HepG2 (cell line): Measurements from ENCODE around the gene DDO. TPM values are rescaled to one million over a fixed set of nuclear protein-coding genes. Genes with fewer than 3 reads are reported as not detected.

ENCODE experiments used
- ATAC-seq: fragments of 200-7000 bp; cut with Tn5 transposase; 3 replicates; pipeline ENCODE4 v1.9.1; 2020; ENCODE audit warnings: mild to moderate bottlenecking, moderate library complexity
- BruUV-seq: library from RNA; stranded (reverse); fragments of 400-500 nt; replicated peaks from 2 replicates; lab custom pipeline; 2021; lab: Mats Ljungman, UMichigan
- CTCF ChIA-PET: fragments of 300-600 bp; formaldehyde crosslinking; extraction: SDS; loops from one replicate; lab custom pipeline; 2021; ENCODE audit warnings: low total read pairs, inconsistent platforms, low intra/inter-chr PET ratio; lab: Yijun Ruan, JAX
- POLR2A ChIA-PET: fragments of 350-600 bp; sonication (Branson Sonifier 250); formaldehyde crosslinking; loops from one replicate; lab custom pipeline; 2020; ENCODE audit warnings: antibody characterized with exemption, inconsistent platforms; lab: Yijun Ruan, JAX
- DNase-seq: peaks from one replicate; pipeline ENCODE4 v3.0.0-alpha.2; 2015; ENCODE audit warnings: low spot score
- FAIRE-seq: peaks from 3 replicates; lab custom pipeline; 2011; peaks lifted over from hg19 to GRCh38; lab: Jason Lieb, UNC
- H2AFZ ChIP-seq: one replicate; pipeline ENCODE4 v1.6.1; 2011; ENCODE audit warnings: low read length, inconsistent platforms
- H3K27ac ChIP-seq: fragments of 300-600 bp; 3 replicates; pipeline ENCODE4 v1.8.0; 2011; ENCODE audit warnings: mixed run types, mild to moderate bottlenecking, mixed read lengths, low read length, inconsistent platforms; ENCODE audit not compliant: insufficient read depth; ENCODE audit errors: extremely low read length
- H3K27me3 ChIP-seq, 2 experiments: fragments of 200-600 bp in 1 of 2; 2 replicates in 1 of 2; 3 replicates in 1 of 2; pipeline versions ENCODE4 v1.6.0 to v1.8.0; 2011; ENCODE audit warnings: low read length in 2 of 2, mild to moderate bottlenecking in 2 of 2, moderate library complexity in 2 of 2, inconsistent platforms in 1 of 2; ENCODE audit not compliant: insufficient read depth in 2 of 2, control insufficient read depth in 1 of 2
- H3K36me3 ChIP-seq, 2 experiments: fragments of 200-600 bp in 1 of 2; replicated peaks in 1 of 2; 2 replicates in 1 of 2; 3 replicates in 1 of 2; pipeline versions ENCODE4 v1.5.1 to v1.8.0; 2011; ENCODE audit warnings: low read length in 2 of 2, inconsistent platforms in 1 of 2; ENCODE audit not compliant: insufficient read depth in 2 of 2, control insufficient read depth in 1 of 2
- H3K4me1 ChIP-seq: 2 replicates; pipeline ENCODE4 v1.5.1; 2012; ENCODE audit warnings: low read length, inconsistent platforms; ENCODE audit not compliant: insufficient read depth
- H3K4me2 ChIP-seq: 2 replicates; pipeline ENCODE4 v1.6.0; 2011; ENCODE audit warnings: low read depth, low read length, inconsistent platforms
- H3K4me3 ChIP-seq, 3 experiments: fragments of 200-600 bp in 1 of 3; sonication (generic), shearing (Covaris generic) in 1 of 3; replicated peaks in 1 of 3; 2 replicates each; pipeline ENCODE4 v1.5.1; 2011 to 2016; ENCODE audit warnings: low read length in 3 of 3, inconsistent platforms in 2 of 3, low read depth in 2 of 3, mild to moderate bottlenecking in 2 of 3, control low read depth in 1 of 3, mixed read lengths in 1 of 3; ENCODE audit not compliant: insufficient read depth in 1 of 3
- H3K79me2 ChIP-seq: one replicate; pipeline ENCODE4 v1.6.1; 2011; ENCODE audit warnings: low read length, inconsistent platforms; ENCODE audit not compliant: insufficient read depth
- H3K9ac ChIP-seq: 2 replicates; pipeline ENCODE4 v1.6.0; 2011; ENCODE audit warnings: mild to moderate bottlenecking, low read depth, low read length, inconsistent platforms; ENCODE audit not compliant: insufficient read depth
- H3K9me3 ChIP-seq: 2 replicates; pipeline ENCODE4 v1.5.1; 2012; ENCODE audit warnings: mild to moderate bottlenecking, low read length
- H4K20me1 ChIP-seq: 2 replicates; pipeline ENCODE4 v1.6.0; 2011; ENCODE audit warnings: inconsistent platforms, mild to moderate bottlenecking, low read length, moderate library complexity; ENCODE audit not compliant: insufficient read depth
- GPN1 ChIP-seq: sonication (generic); formaldehyde crosslinking; IDR thresholded peaks from 2 replicates; pipeline ENCODE4 v1.5.1; 2020; ENCODE audit warnings: missing genetic modification reagents, borderline replicate concordance
- MLXIP ChIP-seq: sonication (generic); formaldehyde crosslinking; IDR thresholded peaks from 2 replicates; pipeline ENCODE4 v1.9.0; 2021; ENCODE audit warnings: missing genetic modification reagents, borderline replicate concordance
- ZNF180 ChIP-seq: sonication (generic); formaldehyde crosslinking; IDR thresholded peaks from 2 replicates; pipeline ENCODE4 v1.4.0; 2020; ENCODE audit warnings: low read depth, missing genetic modification reagents, borderline replicate concordance
- ZNF770 ChIP-seq: sonication (generic); formaldehyde crosslinking; IDR thresholded peaks from 2 replicates; pipeline ENCODE4 v1.5.0; 2020; ENCODE audit warnings: mild to moderate bottlenecking, missing genetic modification reagents
- WGBS: methylation state at CpG from one replicate; pipeline ENCODE4 v1.1.6; 2017; ENCODE audit warnings: low lambda C conversion rate; 5-methylcytosine and 5-hydroxymethylcytosine counted together
- in situ Hi-C: cut with HindIII; loops from 2 replicates; pipeline ENCODE4 v1.10.0; 2017; ENCODE audit warnings: low pct_unique_long_range_greater_than_20kb; ENCODE audit not compliant: extremely low pct_ligation_motif_present
- intact Hi-C: fragments of 100-400 bp; cut with micrococcal nuclease; formaldehyde crosslinking; loops from one replicate; pipeline ENCODE4 v1.10.0; 2022; ENCODE audit not compliant: unreplicated experiment
- polyA plus RNA-seq, 8 experiments: library from polyadenylated mRNA; depleted of rRNA in 3 of 8; stranded (reverse) in 7 of 8; unstranded in 1 of 8; fragments of >200 nt; fragmentation: Illumina TruSeq in 4 of 8; extraction: Trizol in 4 of 8; gene quantifications; 2 replicates each; pipeline versions ENCODE4 v1.2.1 to v1.2.3, GENCODE V29; 2011 to 2016; ENCODE audit warnings: low read depth in 4 of 8, missing spikeins in 1 of 8, mixed read lengths in 1 of 8; ENCODE audit not compliant: insufficient read depth in 1 of 8
- total RNA-seq, 5 experiments: library from RNA; depleted of rRNA; stranded (reverse); fragments of >200 nt; fragmentation: Illumina TruSeq; extraction: Trizol; gene quantifications; 2 replicates each; pipeline ENCODE4 v1.2.3, GENCODE V29; 2016; ENCODE audit warnings: low read depth in 1 of 5
- TF ChIP-seq, protein P1 (sequence below): sonication (generic); formaldehyde crosslinking; IDR thresholded peaks from 2 replicates; pipeline ENCODE4 v1.4.0; 2020; ENCODE audit warnings: mild to moderate bottlenecking, missing genetic modification reagents, borderline replicate concordance

DDO gene
- total and polyA plus RNA-seq, 2 of the 13 experiments (the other 11 are each of a cell fraction or from before 2014, with no cell fraction given): 6.1 to 10.3 TPM

DNA sequence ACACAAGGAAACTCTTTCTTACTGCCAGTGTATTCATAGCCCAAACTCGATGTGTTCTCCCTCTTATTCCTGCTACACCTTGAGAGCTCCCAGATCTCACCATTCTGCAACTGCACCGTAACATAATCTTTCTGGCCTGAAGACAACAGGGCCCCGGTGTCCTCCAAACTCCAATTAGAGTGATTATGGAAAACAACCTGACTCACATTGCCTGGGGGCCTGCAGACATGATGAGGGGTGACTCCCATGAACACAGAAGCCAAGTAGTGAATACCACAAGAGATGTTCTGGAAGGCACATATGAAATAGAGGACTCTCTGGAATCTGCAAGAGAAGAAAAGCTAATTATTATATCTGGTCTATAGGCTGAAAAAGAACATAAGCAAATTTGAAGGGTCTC, 41.3 kb upstream of the DDO start (continued):
- TF ChIP-seq MLXIP (CRISPR knock-in tag): no peak

- Histone ChIP-seq H4K20me1 (no peaks in the 10 kb centered on the region), H2AFZ (no peak overlapping the region), H3K27me3 (peaks cover 0 to 16% of the 10 kb centered on the region in 2 experiments; a peak in 1 of 5 replicates), H3K9ac (no peak overlapping the region), H3K79me2 (no peaks in the 10 kb centered on the region)
- in situ Hi-C loops: no loop called here
- DNase-seq: no peak
- no peak for ATAC-seq
- intact Hi-C loops: no loop called here
- TF ChIP-seq GPN1 (CRISPR knock-in tag) (no peak), ZNF770 (no peak), ZNF180 (CRISPR knock-in tag) (no peak)
- TF ChIP-seq, protein P1, sequence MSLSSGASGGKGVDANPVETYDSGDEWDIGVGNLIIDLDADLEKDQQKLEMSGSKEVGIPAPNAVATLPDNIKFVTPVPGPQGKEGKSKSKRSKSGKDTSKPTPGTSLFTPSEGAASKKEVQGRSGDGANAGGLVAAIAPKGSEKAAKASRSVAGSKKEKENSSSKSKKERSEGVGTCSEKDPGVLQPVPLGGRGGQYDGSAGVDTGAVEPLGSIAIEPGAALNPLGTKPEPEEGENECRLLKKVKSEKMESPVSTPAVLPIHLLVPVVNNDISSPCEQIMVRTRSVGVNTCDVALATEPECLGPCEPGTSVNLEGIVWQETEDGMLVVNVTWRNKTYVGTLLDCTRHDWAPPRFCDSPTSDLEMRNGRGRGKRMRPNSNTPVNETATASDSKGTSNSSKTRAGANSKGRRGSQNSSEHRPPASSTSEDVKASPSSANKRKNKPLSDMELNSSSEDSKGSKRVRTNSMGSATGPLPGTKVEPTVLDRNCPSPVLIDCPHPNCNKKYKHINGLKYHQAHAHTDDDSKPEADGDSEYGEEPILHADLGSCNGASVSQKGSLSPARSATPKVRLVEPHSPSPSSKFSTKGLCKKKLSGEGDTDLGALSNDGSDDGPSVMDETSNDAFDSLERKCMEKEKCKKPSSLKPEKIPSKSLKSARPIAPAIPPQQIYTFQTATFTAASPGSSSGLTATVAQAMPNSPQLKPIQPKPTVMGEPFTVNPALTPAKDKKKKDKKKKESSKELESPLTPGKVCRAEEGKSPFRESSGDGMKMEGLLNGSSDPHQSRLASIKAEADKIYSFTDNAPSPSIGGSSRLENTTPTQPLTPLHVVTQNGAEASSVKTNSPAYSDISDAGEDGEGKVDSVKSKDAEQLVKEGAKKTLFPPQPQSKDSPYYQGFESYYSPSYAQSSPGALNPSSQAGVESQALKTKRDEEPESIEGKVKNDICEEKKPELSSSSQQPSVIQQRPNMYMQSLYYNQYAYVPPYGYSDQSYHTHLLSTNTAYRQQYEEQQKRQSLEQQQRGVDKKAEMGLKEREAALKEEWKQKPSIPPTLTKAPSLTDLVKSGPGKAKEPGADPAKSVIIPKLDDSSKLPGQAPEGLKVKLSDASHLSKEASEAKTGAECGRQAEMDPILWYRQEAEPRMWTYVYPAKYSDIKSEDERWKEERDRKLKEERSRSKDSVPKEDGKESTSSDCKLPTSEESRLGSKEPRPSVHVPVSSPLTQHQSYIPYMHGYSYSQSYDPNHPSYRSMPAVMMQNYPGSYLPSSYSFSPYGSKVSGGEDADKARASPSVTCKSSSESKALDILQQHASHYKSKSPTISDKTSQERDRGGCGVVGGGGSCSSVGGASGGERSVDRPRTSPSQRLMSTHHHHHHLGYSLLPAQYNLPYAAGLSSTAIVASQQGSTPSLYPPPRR (CRISPR knock-in tag): no peak
- TF ChIP-seq, all 625 proteins: peak for 0
- POLR2A ChIA-PET: no interaction called here
- BruUV-seq: no TSS peak
- WGBS: 47% methylated on average over 4 of the region's 4 CpGs
- Histone ChIP-seq H3K27ac (no peak overlapping the region), H3K9me3 (no peaks in the 10 kb centered on the region), H3K4me2 (no peak overlapping the region), H3K4me1 (no peaks in the 10 kb centered on the region), H3K4me3 (no peak overlapping the region), H3K36me3 (no peaks in the 10 kb centered on the region)
- no peak for FAIRE-seq
- CTCF ChIA-PET: no interaction called here
Observed at GRCh38 chr6:110449541-110449895, 34.1 kb upstream of the DDO start.
